Sigmoid colon (tissue), 7 donors: ENCODE results near the gene PPDPF. TPM values are rescaled to one million over a fixed set of nuclear protein-coding genes. Genes with fewer than 3 reads are reported as not detected.

Experiments
- DNase-seq: peaks from one replicate; pipeline ENCODE4 v3.0.0-alpha.2; 2019
- H3K27ac ChIP-seq, 4 donors: fragments of 200-600 bp; sonication (generic); one replicate each; pipeline ENCODE4 v1.5.1; 2016 to 2019; ENCODE audit warnings: mild to moderate bottlenecking in 1 of 4
- H3K27me3 ChIP-seq, 3 donors: fragments of 200-600 bp; sonication (generic); one replicate each; pipeline ENCODE4 v1.5.1; 2019; ENCODE audit warnings: mild to moderate bottlenecking in 1 of 3
- H3K36me3 ChIP-seq, 4 donors: fragments of 200-600 bp; sonication (generic); one replicate each; pipeline ENCODE4 v1.5.1; 2016 to 2019
- H3K4me1 ChIP-seq, 4 donors: fragments of 200-600 bp; sonication (generic); one replicate each; pipeline ENCODE4 v1.5.1; 2017 to 2019
- H3K4me3 ChIP-seq, 4 donors: fragments of 200-600 bp; sonication (generic); one replicate each; pipeline ENCODE4 v1.5.1; 2017 to 2019; ENCODE audit warnings: mild to moderate bottlenecking in 2 of 4, moderate library complexity in 1 of 4
- H3K9me3 ChIP-seq, 4 donors: fragments of 200-600 bp in 3 of 4; sonication (generic) in 3 of 4; one replicate each; pipeline versions ENCODE4 v1.5.1 to v1.6.1; 2013 to 2019
- EP300 ChIP-seq, 4 donors: sonication (generic); formaldehyde crosslinking; IDR thresholded peaks; one replicate each; pipeline ENCODE4 v1.6.1; 2017; ENCODE audit warnings: antibody characterized with exemption in 4 of 4
- POLR2A ChIP-seq, 2 donors: fragments of 450-650 bp; IDR thresholded peaks; one replicate each; pipeline ENCODE4 v1.6.1; 2016; ENCODE audit warnings: antibody characterized with exemption in 2 of 2, mild to moderate bottlenecking in 2 of 2, moderate library complexity in 2 of 2
- POLR2AphosphoS5 ChIP-seq, 4 donors: sonication (generic); formaldehyde crosslinking; IDR thresholded peaks; one replicate each; pipeline ENCODE4 v1.6.1; 2017; ENCODE audit warnings: antibody characterized with exemption in 4 of 4
- WGBS, 2 donors: extraction: QIAGEN DNeasy Blood & Tissue Kit; methylation state at CpG; one replicate each; pipeline ENCODE4 v1.1.7; 2013; 5-methylcytosine and 5-hydroxymethylcytosine counted together
- intact Hi-C: fragments of 100-400 bp; cut with DNase I; formaldehyde crosslinking; loops from one replicate; pipeline ENCODE4 v1.15.1; 2023
- polyA plus RNA-seq, 3 donors: library from polyadenylated mRNA; stranded (reverse); fragments of 200-250 nt; gene quantifications; one replicate each; pipeline ENCODE4 v1.2.3, GENCODE V29; 2013
- total RNA-seq, 4 donors: library from RNA; depleted of rRNA; stranded (reverse); fragments of >200 nt; gene quantifications; one replicate each; pipeline ENCODE4 v1.1.0, GENCODE V29; 2016
- TF ChIP-seq, protein P1 (sequence below), 4 experiments: fragments of 450-650 bp in 3 of 4; fragments of 200-600 bp in 1 of 4; IDR thresholded peaks; one replicate each; pipeline ENCODE4 v1.5.1; 2016 to 2019; ENCODE audit warnings: antibody characterized with exemption in 4 of 4, mild to moderate bottlenecking in 3 of 4, moderate library complexity in 2 of 4
- donor health status: healthy with polysubstance abuse.
- donor health status: Bipolar disorder and iron deficiency.
- donor health status: healthy.

The PPDPF gene
- total and polyA plus RNA-seq, 7 donors: 82.8 to 1,688 (median 244) TPM

GRCh38 chr20:63491078-63491477 lies 29.5 kb upstream of the PPDPF start:
- intact Hi-C loops: no loop called here
- DNase-seq: no peak
- Histone ChIP-seq H3K9me3 (peaks cover 0 to 5% (median 2%) of the 10 kb centered on the region in 4 donors), H3K4me3 (no peak overlapping the region), H3K27me3 (peaks cover 15 to 61% (median 40%) of the 10 kb centered on the region in 3 donors), H3K4me1 (peaks cover 0 to 8% (median 3%) of the 10 kb centered on the region in 4 donors), H3K27ac (no peak overlapping the region), H3K36me3 (no peaks in the 10 kb centered on the region)
- TF ChIP-seq EP300 (IDR thresholded peaks at IDR 0.05): no peak
- no peak for TF ChIP-seq POLR2AphosphoS5 (IDR thresholded peaks at IDR 0.05)
- TF ChIP-seq, protein P1, sequence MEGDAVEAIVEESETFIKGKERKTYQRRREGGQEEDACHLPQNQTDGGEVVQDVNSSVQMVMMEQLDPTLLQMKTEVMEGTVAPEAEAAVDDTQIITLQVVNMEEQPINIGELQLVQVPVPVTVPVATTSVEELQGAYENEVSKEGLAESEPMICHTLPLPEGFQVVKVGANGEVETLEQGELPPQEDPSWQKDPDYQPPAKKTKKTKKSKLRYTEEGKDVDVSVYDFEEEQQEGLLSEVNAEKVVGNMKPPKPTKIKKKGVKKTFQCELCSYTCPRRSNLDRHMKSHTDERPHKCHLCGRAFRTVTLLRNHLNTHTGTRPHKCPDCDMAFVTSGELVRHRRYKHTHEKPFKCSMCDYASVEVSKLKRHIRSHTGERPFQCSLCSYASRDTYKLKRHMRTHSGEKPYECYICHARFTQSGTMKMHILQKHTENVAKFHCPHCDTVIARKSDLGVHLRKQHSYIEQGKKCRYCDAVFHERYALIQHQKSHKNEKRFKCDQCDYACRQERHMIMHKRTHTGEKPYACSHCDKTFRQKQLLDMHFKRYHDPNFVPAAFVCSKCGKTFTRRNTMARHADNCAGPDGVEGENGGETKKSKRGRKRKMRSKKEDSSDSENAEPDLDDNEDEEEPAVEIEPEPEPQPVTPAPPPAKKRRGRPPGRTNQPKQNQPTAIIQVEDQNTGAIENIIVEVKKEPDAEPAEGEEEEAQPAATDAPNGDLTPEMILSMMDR (IDR thresholded peaks at IDR 0.05): no peak
- TF ChIP-seq POLR2A (IDR thresholded peaks at IDR 0.05): no peak
- 71 to 82% methylated on average over 4 of the region's 4 CpGs for WGBS, 2 donors

GRCh38 chr20:63491635-63492230 lies 28.8 kb upstream of the PPDPF start:
- H3K4me1 ChIP-seq: peaks cover 0 to 14% (median 8%) of the 10 kb centered on the region in 4 donors
- no peak overlapping the region for H3K4me3 ChIP-seq
- H3K36me3 ChIP-seq: no peaks in the 10 kb centered on the region
- no peak for TF ChIP-seq POLR2A (IDR thresholded peaks at IDR 0.05)
- no peak for TF ChIP-seq POLR2AphosphoS5 (IDR thresholded peaks at IDR 0.05)
- TF ChIP-seq, protein P1 (IDR thresholded peaks at IDR 0.05): no peak
- no peak for TF ChIP-seq EP300 (IDR thresholded peaks at IDR 0.05)
- H3K27ac ChIP-seq: no peak overlapping the region
- intact Hi-C loops: no loop called here
- 60 to 70% methylated on average over 4 of the region's 4 CpGs for WGBS, 2 donors
- peaks cover 15 to 60% (median 41%) of the 10 kb centered on the region in 3 donors for H3K27me3 ChIP-seq
- no peak for DNase-seq
- H3K9me3 ChIP-seq: no peaks in the 10 kb centered on the region

DNA sequence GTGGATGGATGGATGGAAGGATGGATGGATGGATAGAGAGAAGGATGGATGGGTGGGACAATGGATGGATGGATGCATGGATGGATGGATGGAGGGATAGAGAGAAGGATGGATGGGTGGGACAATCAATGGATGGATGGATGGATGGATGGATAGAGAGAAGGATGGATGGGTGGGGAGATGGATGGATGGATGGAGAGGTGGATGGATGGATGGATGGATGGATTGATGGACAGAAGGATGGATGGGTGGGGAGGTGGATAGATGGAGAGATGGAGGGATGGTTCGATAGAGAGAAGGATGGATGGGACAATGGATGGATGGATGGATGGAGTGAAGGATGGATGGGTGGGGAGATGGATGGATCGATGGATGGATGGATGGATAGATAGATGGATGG lies 28.0 kb upstream of the PPDPF start:
- Histone ChIP-seq H3K27me3 (peaks cover 18 to 61% (median 45%) of the 10 kb centered on the region in 3 donors), H3K4me1 (peaks cover 0 to 14% (median 8%) of the 10 kb centered on the region in 4 donors), H3K36me3 (no peaks in the 10 kb centered on the region), H3K4me3 (no peak overlapping the region), H3K27ac (no peak overlapping the region), H3K9me3 (no peaks in the 10 kb centered on the region)
- DNase-seq: no peak
- intact Hi-C loops: no loop called here
- 92% methylated on average over 2 of the region's 2 CpGs for WGBS, 2 donors
- TF ChIP-seq POLR2A (IDR thresholded peaks at IDR 0.05) (no peak), EP300 (IDR thresholded peaks at IDR 0.05) (no peak)
- TF ChIP-seq, protein P1 (IDR thresholded peaks at IDR 0.05): no peak

DNA sequence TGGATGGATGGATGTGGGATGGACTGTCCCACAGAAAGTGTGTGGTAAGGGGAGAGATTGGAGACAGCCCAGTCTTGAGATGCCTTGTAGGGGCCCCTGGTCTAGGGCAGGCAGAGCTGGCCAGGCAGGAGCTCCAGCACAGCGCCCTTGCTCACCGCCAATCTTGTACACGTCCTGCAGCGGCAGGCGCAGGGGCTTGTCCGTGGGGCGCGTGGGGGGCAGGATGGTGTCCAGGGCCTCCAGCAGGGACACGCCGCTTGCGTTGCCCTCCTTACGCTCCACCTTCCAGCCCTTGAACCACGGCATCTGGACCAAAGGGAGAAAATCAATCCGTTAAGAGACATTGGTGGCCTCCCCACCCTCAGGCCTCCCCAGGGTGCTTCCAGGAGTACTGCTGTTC lies 27.6 kb upstream of the PPDPF start:
- Histone ChIP-seq H3K36me3 (no peaks in the 10 kb centered on the region), H3K27ac (no peak overlapping the region), H3K27me3 (peaks cover 20 to 61% (median 45%) of the 10 kb centered on the region in 3 donors), H3K4me1 (peaks cover 0 to 17% (median 10%) of the 10 kb centered on the region in 4 donors), H3K4me3 (no peak overlapping the region), H3K9me3 (no peaks in the 10 kb centered on the region)
- DNase-seq: no peak
- intact Hi-C loops: no loop called here
- WGBS, 2 donors: 92% methylated on average over 14 of the region's 14 CpGs
- TF ChIP-seq POLR2AphosphoS5 (IDR thresholded peaks at IDR 0.05) (no peak), POLR2A (IDR thresholded peaks at IDR 0.05) (no peak), EP300 (IDR thresholded peaks at IDR 0.05) (no peak)
- TF ChIP-seq, protein P1 (IDR thresholded peaks at IDR 0.05): no peak
